T47D (cell line): ENCODE data around the gene ATP5MC3.
"Not testable (repeated sequence)": the region's sequence is repeated elsewhere in the genome, so short reads cannot be mapped to it uniquely, and the experiment has no call there.

Experiments used
- DNase-seq, 2 experiments: peaks; one replicate each; pipeline versions ENCODE4 v3.0.0 to v3.0.0-alpha.2; 2011 to 2012; ENCODE audit warnings: low read depth in 1 of 2, low spot score in 1 of 2
- JUND ChIP-seq: IDR thresholded peaks from 2 replicates; pipeline ENCODE4 v1.6.1; 2012; ENCODE audit warnings: low read depth
- in situ Hi-C: cut with HindIII; loops from 2 replicates; pipeline ENCODE4 v1.10.0; 2016; ENCODE audit warnings: low sequenced_read_pairs, low pct_unique_long_range_greater_than_20kb

The ATP5MC3 gene

GRCh38 chr2:175181104-175181876, at the start of gene ATP5MC3:
TSS of gene ATP5MC3 (minus strand) at chr2:175181710. CDS start at chr2:175181393, 317 bp downstream.
- no peak for TF ChIP-seq JUND
- in situ Hi-C loops: no loop called here

DNA sequence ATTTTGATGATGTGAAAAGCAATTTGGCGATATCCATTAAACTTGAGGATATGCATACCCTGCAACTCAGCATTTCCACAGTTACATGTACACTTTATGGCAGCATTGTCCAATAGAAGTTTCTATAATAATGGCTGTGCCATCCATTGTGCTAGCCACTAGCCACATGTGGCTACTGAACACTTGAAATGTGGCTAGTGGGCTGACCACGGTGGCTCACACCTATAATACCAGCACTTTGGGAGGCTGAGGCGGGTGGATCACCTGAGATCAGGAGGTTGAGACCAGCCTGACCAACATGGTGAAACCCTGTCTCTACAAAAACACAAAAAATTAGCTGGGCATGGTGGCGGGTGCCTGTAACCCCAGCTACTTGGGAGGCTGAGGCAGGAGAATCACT, 47.1 kb upstream of the ATP5MC3 start:
- in situ Hi-C loops, DNase-seq: not testable (repeated sequence)

More at GRCh38 chr2:175181104-175181876, at the start of gene ATP5MC3:
- peak; percentile 77 to 96 for DNase-seq

- no peak for TF ChIP-seq JUND
- in situ Hi-C loops: no loop called here
- no peak for DNase-seq
Observed at GRCh38 chr2:175228179-175228578, 46.7 kb upstream of the ATP5MC3 start.

DNA sequence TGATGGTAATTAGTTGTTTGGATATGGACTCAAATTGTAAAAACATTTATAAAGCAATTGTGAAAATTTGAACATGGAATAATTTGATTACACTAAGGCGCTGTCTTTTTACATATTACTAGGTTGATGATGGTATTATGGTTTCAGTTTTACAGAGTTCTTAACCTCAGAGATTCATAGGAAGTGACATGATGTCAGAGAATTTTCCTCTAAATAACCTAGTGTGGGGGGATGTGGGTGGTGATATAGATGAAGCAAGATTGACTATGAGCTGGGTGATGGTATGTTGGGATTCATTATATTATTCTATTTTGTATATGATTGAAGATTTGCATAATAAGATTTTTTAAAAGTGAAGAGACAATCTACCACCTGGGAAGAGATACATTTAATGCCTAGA, 45.9 kb upstream of the ATP5MC3 start:
- DNase-seq: no peak

GRCh38 chr2:175220075-175220474, 38.6 kb upstream of the ATP5MC3 start:
- in situ Hi-C loops: no loop called here
- DNase-seq: no peak
- no peak for TF ChIP-seq JUND

More for the DNA sequence above, 45.9 kb upstream of the ATP5MC3 start:
- in situ Hi-C loops: no loop called here
- no peak for TF ChIP-seq JUND

- no peak for TF ChIP-seq JUND
- in situ Hi-C loops: no loop called here
- no peak for DNase-seq
Observed at GRCh38 chr2:175218551-175218950, 37.0 kb upstream of the ATP5MC3 start.

DNA sequence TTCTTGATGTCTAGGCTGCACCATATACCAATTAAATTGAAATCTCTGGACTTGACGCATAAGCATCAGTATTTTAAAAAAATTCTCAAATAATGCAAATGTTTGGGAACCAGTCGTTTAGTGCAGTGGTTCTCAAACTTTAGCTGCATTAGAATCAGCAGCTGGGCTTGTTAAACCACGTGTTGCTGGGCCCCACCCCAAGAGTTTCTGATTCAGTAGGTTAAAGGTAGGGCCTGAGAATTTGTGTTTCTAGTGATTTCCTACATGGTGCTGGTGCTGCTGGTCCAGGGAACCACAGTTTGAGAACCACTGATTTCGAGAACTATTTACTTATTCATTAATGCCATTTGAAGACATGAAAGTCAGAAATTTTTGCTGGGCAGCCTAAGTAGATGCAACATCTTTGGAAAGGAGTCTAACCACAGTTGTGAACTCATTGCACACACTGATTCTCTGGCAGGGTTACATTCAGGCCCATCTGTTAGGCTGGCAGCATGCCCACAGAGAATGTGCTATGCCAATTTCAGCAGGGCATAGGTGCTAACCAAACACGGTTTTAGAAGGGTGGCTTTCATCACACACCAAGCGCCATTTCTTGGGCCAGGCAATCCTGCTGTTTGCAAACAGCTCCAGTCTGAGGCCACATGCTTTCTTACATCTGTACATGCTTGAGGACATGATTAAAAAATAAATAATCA, 26.4 kb upstream of the ATP5MC3 start:
- in situ Hi-C loops: no loop called here
- no peak for TF ChIP-seq JUND
- DNase-seq: no peak

- TF ChIP-seq JUND: no peak
- in situ Hi-C loops: no loop called here
- no peak for DNase-seq
Observed at GRCh38 chr2:175206866-175207265, 25.4 kb upstream of the ATP5MC3 start.

GRCh38 chr2:175205523-175205922, 24.0 kb upstream of the ATP5MC3 start:
- in situ Hi-C loops: no loop called here
- DNase-seq: no peak

GRCh38 chr2:175203621-175204496, 22.3 kb upstream of the ATP5MC3 start:
- DNase-seq: peak; percentile 7 to 69
- in situ Hi-C loops: no loop called here
- no peak for TF ChIP-seq JUND

More at GRCh38 chr2:175205523-175205922, 24.0 kb upstream of the ATP5MC3 start:
- TF ChIP-seq JUND: no peak

- in situ Hi-C loops: no loop called here
- no peak for DNase-seq
- no peak for TF ChIP-seq JUND
Observed at GRCh38 chr2:175195012-175195411, 13.5 kb upstream of the ATP5MC3 start.

DNA sequence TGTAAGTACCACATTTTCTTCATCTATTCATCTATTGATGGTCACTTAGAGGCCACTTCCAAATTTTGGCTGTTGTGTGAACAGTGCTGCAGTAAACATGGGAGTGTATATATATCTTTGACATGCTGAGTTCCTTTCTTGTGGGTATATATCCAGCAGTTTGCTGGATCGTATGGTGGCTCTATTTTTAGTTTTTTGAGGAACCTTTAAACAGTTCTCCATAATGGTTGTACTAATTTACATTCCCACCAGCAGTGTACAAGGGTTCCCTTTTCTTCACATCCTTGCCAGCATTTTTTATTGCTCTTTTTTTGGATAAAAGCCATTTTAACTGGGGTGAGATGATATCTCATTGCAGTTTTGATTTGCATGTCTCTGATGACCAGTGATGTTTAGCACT, 7.3 kb upstream of the ATP5MC3 start:
- no peak for TF ChIP-seq JUND
- in situ Hi-C loops: no loop called here
- DNase-seq: no peak
